ENCODE measurements around the gene VWA7. TPM values are rescaled to one million over a fixed set of nuclear protein-coding genes. Genes with fewer than 3 reads are reported as not detected.
A peak's percentile ranks its signal among the peaks of the same experiment; 100 is the strongest.
"Not testable (repeated sequence)": the region's sequence is repeated elsewhere in the genome, so short reads cannot be mapped to it uniquely, and the experiment has no call there.

VWA7 gene
- 1 to 10 TPM in 1 of 2 donors, under 1 TPM in 1; 0.68 to 2.6 TPM for total RNA-seq

DNA sequence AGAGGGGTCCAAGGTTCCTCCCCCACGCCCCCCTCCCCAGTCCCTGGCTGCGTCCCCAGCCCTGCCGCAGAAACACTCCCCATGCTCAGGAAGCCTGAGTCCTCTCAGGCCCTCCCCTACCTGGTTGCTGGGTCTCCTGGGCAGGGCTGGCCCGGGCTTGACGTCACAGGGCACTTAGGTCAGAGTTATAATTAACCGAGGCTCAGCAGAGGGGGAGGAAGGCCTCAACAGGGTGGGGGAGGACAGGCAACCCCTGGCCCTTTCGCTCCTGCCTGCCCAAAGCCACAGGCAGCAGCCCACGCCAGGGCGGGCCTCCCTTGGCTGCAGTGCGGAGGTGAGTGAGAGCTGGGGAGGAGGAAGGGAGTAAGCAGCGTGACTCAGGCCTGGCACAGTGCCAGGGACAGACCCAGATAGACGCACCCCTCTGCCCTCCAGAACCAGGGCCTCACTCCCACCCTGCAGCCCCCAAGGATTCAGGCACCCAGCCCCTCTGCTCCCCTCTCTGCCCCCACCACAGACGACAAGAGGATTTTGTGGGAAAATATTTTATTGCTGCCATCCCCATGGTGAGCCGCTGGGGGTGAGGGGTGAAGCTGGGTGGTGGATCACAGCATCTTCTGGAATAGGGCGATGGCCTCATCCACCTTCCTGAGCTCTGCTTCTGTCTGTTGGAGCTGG is at the start of gene VWA7:
VWA7 (minus strand) TSS at position 340 of the 678 bp plus-strand sequence. CDS start 549 bp downstream, outside the sequence.
- Mint-ChIP-seq H3K36me3 (peaks cover 0 to 5% of the 10 kb centered on the region in 2 donors), H3K27ac (peak within 1 kb of the TSS; percentile 29 to 63), H3K9me3 (no peaks in the 10 kb centered on the region)
- ATAC-seq (peak; percentile 92 to 94), DNase-seq (ENCODE audit: low spot score in 2 of 2) (peak; percentile 69 to 84)

DNA sequence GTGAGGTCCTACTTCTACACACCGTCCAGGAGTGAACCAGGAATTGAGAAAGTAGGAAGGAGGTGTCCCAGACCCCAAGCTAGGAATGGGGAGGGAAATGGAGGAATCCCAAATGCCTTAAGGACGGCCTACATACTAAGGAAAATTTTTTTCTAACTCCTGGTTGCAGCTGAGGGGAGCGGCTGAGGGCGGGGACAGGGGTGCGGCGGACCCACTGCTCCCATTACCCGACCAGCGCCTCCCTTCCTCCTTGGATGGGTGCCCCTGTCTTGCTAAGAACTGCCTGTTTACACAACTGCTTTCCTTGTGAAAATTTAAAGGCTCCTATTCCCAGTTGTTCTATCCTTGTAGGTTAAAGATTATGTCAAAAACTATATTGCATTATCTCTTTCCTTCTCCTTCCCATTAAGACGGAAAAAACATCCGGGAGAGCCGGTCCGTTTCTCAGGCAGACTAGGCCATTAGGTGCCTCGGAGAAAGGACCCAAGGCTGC is 49.7 kb upstream of the VWA7 start:
- Mint-ChIP-seq H3K9me3 (no peaks in the 10 kb centered on the region), H3K36me3 (peaks cover 6 to 19% of the 10 kb centered on the region in 2 donors), H3K27ac (peak overlapping the region; percentile 90 to 94)
- ATAC-seq (peak in 1 of 2 donors; percentile 6), DNase-seq (ENCODE audit: low spot score in 2 of 2) (no peak)

DNA sequence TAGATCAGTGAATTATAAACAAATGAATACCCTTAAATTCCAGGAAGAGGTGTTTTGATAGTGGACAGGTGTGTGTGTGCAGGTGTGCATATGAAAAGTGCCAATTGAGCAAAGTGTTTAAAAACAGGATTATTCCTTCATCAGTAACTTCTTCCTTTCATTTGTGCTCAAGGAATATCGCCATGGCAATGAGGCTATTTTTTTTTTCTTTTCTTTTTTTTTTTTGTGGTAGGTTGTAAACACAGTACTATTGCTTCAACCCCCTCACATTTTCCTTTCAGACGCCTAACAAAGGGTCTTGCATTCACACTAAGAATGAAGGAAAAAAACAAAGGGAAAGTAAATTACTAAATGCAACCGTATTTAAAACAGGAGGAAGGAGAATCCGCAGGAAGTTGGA is 48.4 kb upstream of the VWA7 start:
- DNase-seq (ENCODE audit: low spot score in 2 of 2) (no peak), ATAC-seq (no peak)
- Mint-ChIP-seq H3K9me3 (no peaks in the 10 kb centered on the region), H3K36me3 (peaks cover 2 to 16% of the 10 kb centered on the region in 2 donors), H3K27ac (peak overlapping the region; percentile 62 to 90)

- H3K9me3 Mint-ChIP-seq; ATAC-seq; DNase-seq (ENCODE audit: low spot score in 2 of 2); H3K27ac Mint-ChIP-seq; H3K36me3 Mint-ChIP-seq: not testable (repeated sequence)
These were observed 46.6 kb upstream of the VWA7 start for GRCh38 chr6:31823592-31824196.

- no peaks in the 10 kb centered on the region for H3K9me3 Mint-ChIP-seq
- DNase-seq (ENCODE audit: low spot score in 2 of 2) = peak in 1 of 2 donors; percentile 89
- peaks cover 7 to 21% of the 10 kb centered on the region in 2 donors for H3K36me3 Mint-ChIP-seq
- peak; percentile 34 to 79 for ATAC-seq
- peak overlapping the region; percentile 83 to 96 for H3K27ac Mint-ChIP-seq
These were observed 45.1 kb upstream of the VWA7 start for GRCh38 chr6:31822036-31822821.

DNA sequence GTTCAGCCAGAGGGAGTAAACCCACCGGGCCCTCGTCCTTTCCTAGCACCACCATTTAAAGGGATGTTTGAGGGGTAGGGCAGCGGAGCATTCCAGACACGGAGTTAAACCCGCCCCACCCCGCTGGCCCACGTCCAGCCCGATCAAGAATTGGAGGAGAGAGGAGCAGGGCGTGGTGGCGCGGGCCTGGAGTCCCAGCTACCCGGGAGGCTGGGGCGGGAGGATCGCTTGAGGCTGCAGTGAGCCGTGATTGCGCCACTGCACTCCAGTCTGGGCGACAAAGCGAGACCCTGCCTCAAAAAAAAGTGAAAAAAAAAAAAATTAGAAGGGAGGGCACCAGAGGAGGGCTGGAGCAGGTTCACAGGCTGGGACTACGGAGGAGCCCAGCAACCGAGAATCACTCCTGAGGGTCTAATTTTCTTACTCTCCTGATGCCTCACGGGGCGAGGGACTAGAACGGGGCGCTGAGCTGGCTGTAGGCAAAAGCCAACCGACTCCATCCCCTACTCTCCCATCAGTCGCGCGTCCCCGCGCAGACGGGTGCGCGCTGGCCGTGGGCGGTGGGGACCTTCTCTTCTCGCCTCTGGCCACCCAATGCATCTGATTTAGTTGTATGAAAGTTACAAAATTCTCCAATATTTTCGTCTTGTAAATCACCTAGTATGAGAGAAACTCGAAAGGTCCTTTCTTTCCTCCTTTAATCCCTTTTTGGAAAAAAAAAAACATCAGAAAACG is 44.3 kb upstream of the VWA7 start:
- Mint-ChIP-seq H3K9me3 (no peaks in the 10 kb centered on the region), H3K36me3 (peaks cover 7 to 16% of the 10 kb centered on the region in 2 donors), H3K27ac (peak overlapping the region; percentile 83 to 96)
- DNase-seq (ENCODE audit: low spot score in 2 of 2) (peak; percentile 72 to 74), ATAC-seq (peak; percentile 40 to 41)

GRCh38 chr6:31820399-31820798 is 43.3 kb upstream of the VWA7 start:
- peak overlapping the region in 1 of 2 donors; percentile 83 for H3K27ac Mint-ChIP-seq
- H3K36me3 Mint-ChIP-seq = peaks cover 7 to 20% of the 10 kb centered on the region in 2 donors
- ATAC-seq; DNase-seq (ENCODE audit: low spot score in 2 of 2); H3K9me3 Mint-ChIP-seq: not testable (repeated sequence)

DNA sequence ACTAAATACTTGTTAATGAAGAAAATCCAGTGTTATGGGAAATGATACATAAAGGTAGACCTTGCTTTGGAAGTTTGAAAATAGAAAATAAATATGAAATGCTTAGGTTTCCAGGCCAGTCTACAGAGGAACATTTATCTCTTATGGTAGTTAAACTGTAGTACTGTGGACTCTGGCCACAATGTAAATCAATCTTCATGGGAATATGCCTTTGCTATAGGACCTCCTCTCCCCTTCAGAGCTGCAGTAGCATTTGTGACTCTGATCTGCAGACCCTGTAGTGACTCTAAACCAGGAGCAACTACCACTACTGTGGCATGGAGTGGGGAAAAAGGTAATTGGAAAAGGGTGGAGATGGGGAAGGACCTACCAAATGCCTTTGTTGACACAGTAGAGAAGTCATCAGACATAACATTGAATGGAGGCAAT is 42.8 kb upstream of the VWA7 start:
- H3K27ac Mint-ChIP-seq = peak overlapping the region in 1 of 2 donors; percentile 15
- H3K36me3 Mint-ChIP-seq = peaks cover 7 to 25% of the 10 kb centered on the region in 2 donors
- ATAC-seq = no peak

DNA sequence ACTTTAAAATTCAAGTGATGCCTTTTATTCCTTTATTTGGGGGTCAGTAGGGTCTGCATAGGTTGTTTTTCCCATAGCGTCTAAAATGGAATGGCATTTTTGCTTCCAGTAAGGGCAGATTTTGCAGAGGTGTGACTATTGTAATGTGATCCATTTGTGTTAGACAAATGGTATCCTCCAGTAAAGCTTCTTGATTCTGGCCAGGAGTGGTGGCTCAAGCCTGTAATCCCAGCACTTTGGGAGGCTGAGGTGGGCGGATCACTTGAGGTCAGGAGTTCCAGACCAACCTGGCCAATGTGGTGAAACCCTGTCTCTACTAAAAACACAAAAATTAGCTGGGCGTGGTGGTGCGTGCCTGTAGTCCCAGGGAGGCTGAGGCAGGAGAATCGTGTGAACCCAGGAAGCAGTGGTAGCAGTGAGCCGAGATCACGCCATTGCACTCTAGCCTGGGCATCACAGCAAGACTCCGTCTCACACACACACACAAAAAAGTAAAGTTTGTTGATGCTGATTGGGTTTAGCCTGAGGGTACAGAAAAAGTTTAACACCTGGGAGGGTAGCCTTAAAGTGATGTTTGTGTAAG is 40.9 kb upstream of the VWA7 start:
- peak overlapping the region; percentile 83 to 91 for H3K27ac Mint-ChIP-seq
- H3K36me3 Mint-ChIP-seq = peaks cover 7 to 27% of the 10 kb centered on the region in 2 donors
- H3K9me3 Mint-ChIP-seq; DNase-seq (ENCODE audit: low spot score in 2 of 2); ATAC-seq: not testable (repeated sequence)

More for the DNA sequence above, 42.8 kb upstream of the VWA7 start:
- H3K9me3 Mint-ChIP-seq = no peaks in the 10 kb centered on the region
- no peak for DNase-seq (ENCODE audit: low spot score in 2 of 2)

GRCh38 chr6:31817133-31817928 is 40.2 kb upstream of the VWA7 start:
- peak overlapping the region; percentile 83 to 91 for H3K27ac Mint-ChIP-seq
- peak; percentile 5 to 12 for ATAC-seq
- H3K36me3 Mint-ChIP-seq = peaks cover 7 to 27% of the 10 kb centered on the region in 2 donors
- H3K9me3 Mint-ChIP-seq; DNase-seq (ENCODE audit: low spot score in 2 of 2): not testable (repeated sequence)

DNA sequence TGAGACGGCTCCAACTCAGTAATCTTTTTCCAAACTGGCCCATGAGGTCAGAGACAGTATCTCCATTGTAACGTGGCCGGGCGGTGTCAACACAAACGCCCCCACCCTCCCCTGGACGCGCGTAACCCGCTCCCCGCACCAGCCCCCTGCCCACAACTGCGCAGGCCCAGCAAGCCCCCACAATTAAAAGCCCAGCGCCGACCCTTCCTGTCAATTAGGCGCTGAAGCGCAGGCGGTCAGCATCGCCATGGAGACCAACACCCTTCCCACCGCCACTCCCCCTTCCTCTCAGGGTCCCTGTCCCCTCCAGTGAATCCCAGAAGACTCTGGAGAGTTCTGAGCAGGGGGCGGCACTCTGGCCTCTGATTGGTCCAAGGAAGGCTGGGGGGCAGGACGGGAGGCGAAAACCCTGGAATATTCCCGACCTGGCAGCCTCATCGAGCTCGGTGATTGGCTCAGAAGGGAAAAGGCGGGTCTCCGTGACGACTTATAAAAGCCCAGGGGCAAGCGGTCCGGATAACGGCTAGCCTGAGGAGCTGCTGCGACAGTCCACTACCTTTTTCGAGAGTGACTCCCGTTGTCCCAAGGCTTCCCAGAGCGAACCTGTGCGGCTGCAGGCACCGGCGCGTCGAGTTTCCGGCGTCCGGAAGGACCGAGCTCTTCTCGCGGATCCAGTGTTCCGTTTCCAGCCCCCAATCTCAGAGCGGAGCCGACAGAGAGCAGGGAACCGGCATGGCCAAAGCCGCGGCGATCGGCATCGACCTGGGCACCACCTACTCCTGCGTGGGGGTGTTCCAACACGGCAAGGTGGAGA is 38.1 kb upstream of the VWA7 start, which contains the start of the genes HSPA1A and HSPA1L:
HSPA1A (plus strand) TSS at position 519 of the 814 bp plus-strand sequence; CDS start at position 733, 214 bp downstream.
HSPA1L (minus strand) TSS at position 259 of the 814 bp plus-strand sequence. CDS start 3,311 bp downstream, outside the sequence.
- peak within 1 kb of the TSS; percentile 88 to 98 for H3K27ac Mint-ChIP-seq
- H3K9me3 Mint-ChIP-seq = no peaks in the 10 kb centered on the region
- peaks cover 7 to 27% of the 10 kb centered on the region in 2 donors for H3K36me3 Mint-ChIP-seq
- peak; percentile 70 to 80 for DNase-seq (ENCODE audit: low spot score in 2 of 2)
- peak; percentile 23 to 43 for ATAC-seq

GRCh38 chr6:31814677-31815024 is 37.5 kb upstream of the VWA7 start:
- peak overlapping the region; percentile 88 to 94 for H3K27ac Mint-ChIP-seq

DNA sequence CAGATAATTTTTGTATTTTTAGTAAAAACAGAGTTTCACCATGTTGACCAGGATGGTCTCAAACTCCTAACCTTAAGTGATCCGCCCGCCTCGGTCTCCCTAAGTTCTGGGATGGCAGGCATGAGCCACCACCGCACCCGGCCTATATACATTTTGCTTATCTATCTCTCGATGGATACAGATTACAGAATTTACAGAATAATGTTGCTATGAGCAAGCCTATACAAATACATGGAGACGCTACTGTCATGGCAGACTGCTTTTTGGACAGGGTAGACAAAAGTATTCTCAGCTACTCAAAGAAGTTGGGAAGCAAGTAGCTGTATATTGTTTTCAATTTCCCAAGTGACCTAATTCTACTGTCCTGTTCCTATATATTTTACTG is 36.3 kb upstream of the VWA7 start:
- peak overlapping the region; percentile 88 to 98 for H3K27ac Mint-ChIP-seq
- ATAC-seq (no peak), DNase-seq (ENCODE audit: low spot score in 2 of 2) (no peak)
- H3K36me3 Mint-ChIP-seq = peaks cover 7 to 23% of the 10 kb centered on the region in 2 donors
- H3K9me3 Mint-ChIP-seq = no peaks in the 10 kb centered on the region

More at GRCh38 chr6:31814677-31815024, 37.5 kb upstream of the VWA7 start:
- peak; percentile 42 to 61 for ATAC-seq
- H3K9me3 Mint-ChIP-seq = no peaks in the 10 kb centered on the region
- peaks cover 7 to 27% of the 10 kb centered on the region in 2 donors for H3K36me3 Mint-ChIP-seq
- DNase-seq (ENCODE audit: low spot score in 2 of 2) = peak; percentile 68 to 76

DNA sequence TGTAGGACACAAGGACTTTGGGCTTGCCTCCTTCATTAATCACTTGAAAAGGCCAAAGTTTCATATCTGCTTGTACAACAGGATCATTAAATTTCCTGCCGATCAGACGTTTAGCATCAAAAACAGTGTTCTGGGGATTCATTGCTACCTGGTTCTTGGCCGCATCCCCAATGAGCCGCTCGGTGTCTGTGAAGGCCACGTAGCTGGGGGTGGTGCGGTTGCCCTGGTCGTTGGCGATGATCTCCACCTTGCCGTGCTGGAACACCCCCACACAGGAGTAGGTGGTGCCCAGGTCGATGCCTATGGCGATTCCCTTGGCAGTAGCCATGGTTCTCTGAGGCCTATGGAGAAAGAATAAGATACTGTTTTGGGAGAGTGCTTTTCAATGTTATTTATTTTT is 34.5 kb upstream of the VWA7 start:
- Mint-ChIP-seq H3K9me3 (no peaks in the 10 kb centered on the region), H3K27ac (peak overlapping the region in 1 of 2 donors; percentile 98), H3K36me3 (peaks cover under 1 to 13% of the 10 kb centered on the region in 2 donors)
- DNase-seq (ENCODE audit: low spot score in 2 of 2) (no peak), ATAC-seq (no peak)
